Breast epithelium (tissue), 4 donors: ENCODE measurements around the gene PLCB3. TPM values are rescaled to one million over a fixed set of nuclear protein-coding genes. Genes with fewer than 3 reads are reported as not detected.

ENCODE experiments used
- DNase-seq, 2 donors: peaks; one replicate each; pipeline ENCODE4 v3.0.0-alpha.2; 2019; ENCODE audit warnings: low spot score in 2 of 2
- H3K27ac ChIP-seq, 2 donors: fragments of 200-600 bp; sonication (generic) in 1 of 2; one replicate each; pipeline ENCODE4 v1.5.1; 2016 to 2019; ENCODE audit warnings: mild to moderate bottlenecking in 1 of 2
- H3K27me3 ChIP-seq, 2 donors: fragments of 200-600 bp; sonication (generic) in 1 of 2; one replicate each; pipeline versions ENCODE4 v1.5.1 to v1.6.0; 2017 to 2019; ENCODE audit warnings: control low read depth in 1 of 2, mild to moderate bottlenecking in 1 of 2
- H3K36me3 ChIP-seq: fragments of 200-600 bp; one replicate; pipeline ENCODE4 v1.5.1; 2019
- H3K4me1 ChIP-seq, 2 donors: fragments of 200-600 bp; sonication (generic); one replicate each; pipeline ENCODE4 v1.5.1; 2016 to 2019; ENCODE audit warnings: control low read depth in 1 of 2
- H3K4me3 ChIP-seq, 3 donors: fragments of 200-600 bp; sonication (generic); 1 replicate in 2 of 3; 2 replicates in 1 of 3; pipeline ENCODE4 v1.5.1; 2016 to 2019; ENCODE audit warnings: mild to moderate bottlenecking in 3 of 3, moderate library complexity in 2 of 3
- H3K9me3 ChIP-seq, 2 donors: fragments of 200-600 bp; sonication (generic) in 1 of 2; one replicate each; pipeline ENCODE4 v1.5.1; 2016 to 2019; ENCODE audit warnings: control low read depth in 1 of 2
- CTCF ChIP-seq, 3 donors: fragments of 450-650 bp; IDR thresholded peaks; one replicate each; pipeline ENCODE4 v1.5.1; 2016 to 2017; ENCODE audit warnings: antibody characterized with exemption in 3 of 3, mild to moderate bottlenecking in 3 of 3, moderate library complexity in 3 of 3
- POLR2A ChIP-seq: fragments of 450-650 bp; IDR thresholded peaks from one replicate; pipeline ENCODE4 v1.6.1; 2016; ENCODE audit warnings: antibody characterized with exemption, mild to moderate bottlenecking, moderate library complexity
- POLR2AphosphoS5 ChIP-seq, 3 donors: sonication (generic); formaldehyde crosslinking; IDR thresholded peaks; one replicate each; pipeline ENCODE4 v1.6.1; 2017; ENCODE audit warnings: antibody characterized with exemption in 3 of 3
- intact Hi-C: fragments of 100-400 bp; cut with DNase I; formaldehyde crosslinking; loops from one replicate; pipeline ENCODE4 v1.15.1; 2023; ENCODE audit warnings: low total_unique reads
- total RNA-seq, 3 donors: library from RNA; depleted of rRNA; stranded (reverse); fragments of >200 nt; gene quantifications; one replicate each; pipeline ENCODE4 v1.1.0, GENCODE V29; 2016

PLCB3 gene
- total RNA-seq, 3 donors from 2014 or later, result 15.5 to 20.5 (median 19.0) TPM

- DNase-seq, result peak; percentile 86 to 87
- TF ChIP-seq CTCF (IDR thresholded peaks at IDR 0.05) (peak; percentile 34 to 84 (median 51)), POLR2A (no peak), POLR2AphosphoS5 (IDR thresholded peaks at IDR 0.05) (peak; percentile 75 to 84 (median 79))
- peaks cover 0 to 8% of the 10 kb centered on the region in 2 donors for H3K4me1 ChIP-seq
- H3K4me3 ChIP-seq, result no peak overlapping the region
- H3K27ac ChIP-seq, result peak overlapping the region in 1 of 2 donors; percentile 14
- H3K9me3 ChIP-seq, result no peaks in the 10 kb centered on the region
- no peaks in the 10 kb centered on the region for H3K27me3 ChIP-seq
- intact Hi-C loops, result no loop called here
- peaks cover 6% of the 10 kb centered on the region for H3K36me3 ChIP-seq
Observed at GRCh38 chr11:64204464-64204989, 46.8 kb upstream of the PLCB3 start.

GRCh38 chr11:64206457-64207255 is 44.7 kb upstream of the PLCB3 start, which contains the start of gene FERMT3:
TSS of gene FERMT3 (plus strand) at chr11:64206721. CDS start at chr11:64207365, 644 bp downstream.
- intact Hi-C loops, result loop anchor here (1.0 kb wide), 1 partner anchor 95 kb away; no protein-coding TSS in a partner anchor
- Histone ChIP-seq H3K4me3 (peak within 1 kb of the TSS; percentile 39 to 62 (median 46)), H3K9me3 (no peaks in the 10 kb centered on the region), H3K36me3 (peaks cover 6% of the 10 kb centered on the region), H3K4me1 (peaks cover 0 to 8% of the 10 kb centered on the region in 2 donors), H3K27me3 (no peaks in the 10 kb centered on the region), H3K27ac (peak within 1 kb of the TSS; percentile 62 to 95)
- no peak for DNase-seq
- no peak for TF ChIP-seq CTCF (IDR thresholded peaks at IDR 0.05)
- TF ChIP-seq POLR2A, result no peak
- TF ChIP-seq POLR2AphosphoS5 (IDR thresholded peaks at IDR 0.05), result no peak

DNA sequence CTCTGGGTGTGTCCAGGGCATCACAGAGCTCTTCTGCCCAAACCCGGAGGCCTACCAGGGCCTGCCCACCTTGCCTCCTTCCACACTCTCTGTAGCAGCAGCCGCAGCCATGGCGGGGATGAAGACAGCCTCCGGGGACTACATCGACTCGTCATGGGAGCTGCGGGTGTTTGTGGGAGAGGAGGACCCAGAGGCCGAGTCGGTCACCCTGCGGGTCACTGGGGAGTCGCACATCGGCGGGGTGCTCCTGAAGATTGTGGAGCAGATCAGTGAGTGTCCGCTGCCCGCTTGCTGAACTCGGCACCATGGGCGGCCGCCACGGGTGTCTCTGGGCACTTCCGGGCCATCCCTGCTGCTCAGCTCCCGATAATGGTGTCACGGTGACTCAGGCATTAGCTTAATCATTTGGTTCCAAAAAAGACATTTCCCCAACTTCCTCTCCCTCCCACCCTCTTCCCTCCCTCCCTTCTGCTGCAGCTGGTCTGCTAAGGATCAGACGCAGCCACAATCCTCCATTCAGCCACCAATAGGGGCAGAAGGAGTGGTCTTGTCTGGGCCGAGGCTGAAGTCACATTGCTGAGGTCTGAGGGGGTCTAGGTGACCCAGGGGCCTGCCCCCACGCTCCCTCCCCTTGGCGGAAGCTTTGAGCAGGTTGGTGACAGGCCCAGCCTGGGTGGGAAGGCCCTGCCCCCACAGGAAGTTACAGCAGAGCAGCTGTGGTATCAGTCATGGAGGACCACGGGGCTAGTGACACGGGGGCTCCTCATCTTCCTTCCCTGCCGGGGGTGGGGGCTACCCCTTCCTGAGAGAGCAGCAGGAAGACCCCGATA is 43.9 kb upstream of the PLCB3 start:
- TF ChIP-seq CTCF (IDR thresholded peaks at IDR 0.05) (no peak), POLR2AphosphoS5 (IDR thresholded peaks at IDR 0.05) (peak in 1 of 3 donors; percentile 33)
- Histone ChIP-seq H3K4me1 (peaks cover 0 to 8% of the 10 kb centered on the region in 2 donors), H3K9me3 (no peaks in the 10 kb centered on the region), H3K4me3 (peak overlapping the region; percentile 39 to 62 (median 46)), H3K27me3 (no peaks in the 10 kb centered on the region), H3K27ac (peak overlapping the region; percentile 62 to 95), H3K36me3 (peaks cover 6% of the 10 kb centered on the region)
- no peak for DNase-seq
- intact Hi-C loops, result no loop called here

DNA sequence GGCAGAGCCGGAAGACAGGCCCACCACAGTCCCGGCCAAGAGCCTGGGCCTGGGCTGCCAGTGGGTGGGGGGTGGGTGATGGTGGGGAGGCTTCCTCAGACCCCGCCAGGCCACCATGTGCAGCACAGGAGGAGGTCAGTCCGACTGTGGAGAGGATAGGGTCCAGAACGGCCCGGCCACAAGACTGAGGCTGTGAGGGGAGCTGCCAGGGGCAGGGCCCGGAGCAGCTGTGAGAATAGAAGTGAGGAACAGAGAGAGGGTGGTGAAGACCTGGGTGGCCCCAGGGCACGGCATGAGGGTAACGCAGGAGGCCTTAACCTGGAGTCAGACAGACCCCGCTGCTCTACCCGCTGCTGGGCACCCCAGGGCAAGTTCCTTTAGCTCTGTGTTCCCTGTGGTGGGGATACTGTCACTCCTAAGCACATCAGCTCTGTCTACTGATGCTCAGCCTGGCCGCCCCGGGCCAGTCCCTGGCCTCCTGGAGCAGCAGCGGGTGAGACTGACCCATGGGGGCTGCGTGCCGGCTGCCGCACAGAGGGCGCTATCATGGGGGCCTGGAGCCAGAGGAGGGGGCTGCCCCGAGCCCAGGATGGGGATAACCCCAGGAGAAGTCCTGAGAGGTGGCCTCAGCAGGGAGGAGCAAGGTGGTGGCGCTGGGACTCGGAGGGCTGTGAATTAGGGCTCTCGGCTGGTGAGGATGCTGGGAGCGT is 43.1 kb upstream of the PLCB3 start:
- Histone ChIP-seq H3K27me3 (no peaks in the 10 kb centered on the region), H3K36me3 (peaks cover 6% of the 10 kb centered on the region), H3K9me3 (no peaks in the 10 kb centered on the region), H3K27ac (peak overlapping the region; percentile 62 to 95), H3K4me1 (peaks cover 0 to 8% of the 10 kb centered on the region in 2 donors), H3K4me3 (peak overlapping the region; percentile 39 to 62 (median 46))
- no peak for DNase-seq
- intact Hi-C loops, result no loop called here
- TF ChIP-seq CTCF (IDR thresholded peaks at IDR 0.05) (no peak), POLR2A (no peak), POLR2AphosphoS5 (IDR thresholded peaks at IDR 0.05) (no peak)
